Neuronal stem cell (in vitro differentiated cells): ENCODE results near the gene PPP2R5E.

Experiments
- DNase-seq: peaks from one replicate; pipeline ENCODE4 v3.0.0-alpha.2; 2013; ENCODE audit warnings: low spot score
- H2AFZ ChIP-seq: one replicate; pipeline ENCODE4 v1.6.1; 2013; ENCODE audit warnings: mild to moderate bottlenecking, low read length, inconsistent platforms
- H2AK5ac ChIP-seq: 2 replicates; pipeline ENCODE4 v1.6.1; 2013; ENCODE audit warnings: low read depth, mild to moderate bottlenecking, inconsistent platforms, low read length, moderate library complexity, mixed read lengths
- H2BK120ac ChIP-seq: 2 replicates; pipeline ENCODE4 v1.6.1; 2013; ENCODE audit warnings: low read depth, mild to moderate bottlenecking, inconsistent platforms, low read length, moderate library complexity, mixed read lengths
- H2BK12ac ChIP-seq: one replicate; pipeline ENCODE4 v1.6.1; 2013; ENCODE audit warnings: low read length, inconsistent platforms
- H2BK15ac ChIP-seq: 2 replicates; pipeline ENCODE4 v1.6.1; 2013; ENCODE audit warnings: mild to moderate bottlenecking, low read length, inconsistent platforms, mixed read lengths
- H2BK5ac ChIP-seq: one replicate; pipeline ENCODE4 v1.6.1; 2013; ENCODE audit warnings: inconsistent platforms, mild to moderate bottlenecking, low read length, moderate library complexity
- H3K14ac ChIP-seq: one replicate; pipeline ENCODE4 v1.6.1; 2013; ENCODE audit warnings: low read length, inconsistent platforms
- H3K18ac ChIP-seq: 2 replicates; pipeline ENCODE4 v1.6.1; 2013; ENCODE audit warnings: low read length, inconsistent platforms
- H3K23ac ChIP-seq: 2 replicates; pipeline ENCODE4 v1.6.1; 2013; ENCODE audit warnings: low read depth, mild to moderate bottlenecking, mixed read lengths, low read length, inconsistent platforms; ENCODE audit not compliant: poor library complexity
- H3K27ac ChIP-seq: replicated peaks from 3 replicates; pipeline ENCODE4 v1.5.1; 2013; ENCODE audit warnings: low read length, inconsistent platforms
- H3K27me3 ChIP-seq, 3 experiments: 2 replicates each; pipeline ENCODE4 v1.6.1; 2013; ENCODE audit warnings: low read length in 3 of 3, mild to moderate bottlenecking in 2 of 3, inconsistent platforms in 1 of 3, low read depth in 1 of 3, mixed read lengths in 1 of 3, moderate library complexity in 1 of 3; ENCODE audit not compliant: control insufficient read depth in 3 of 3, insufficient read depth in 3 of 3
- H3K36me3 ChIP-seq, 2 donors: replicated peaks in 1 of 2; 2 replicates each; pipeline ENCODE4 v1.6.1; 2013; ENCODE audit warnings: low read length in 2 of 2; ENCODE audit not compliant: control insufficient read depth in 2 of 2, insufficient read depth in 2 of 2
- H3K4ac ChIP-seq: 2 replicates; pipeline ENCODE4 v1.6.1; 2013; ENCODE audit warnings: inconsistent platforms, mild to moderate bottlenecking, low read length, moderate library complexity
- H3K4me1 ChIP-seq, 2 donors: 1 replicate in 1 of 2; 2 replicates in 1 of 2; pipeline ENCODE4 v1.6.1; 2013; ENCODE audit warnings: low read length in 2 of 2, low read depth in 1 of 2; ENCODE audit not compliant: control insufficient read depth in 2 of 2, insufficient read depth in 1 of 2
- H3K4me2 ChIP-seq: one replicate; pipeline ENCODE4 v1.6.1; 2013; ENCODE audit warnings: mild to moderate bottlenecking, low read length, inconsistent platforms; ENCODE audit not compliant: insufficient read depth, poor library complexity, severe bottlenecking
- H3K4me3 ChIP-seq, 2 donors: 2 replicates each; pipeline ENCODE4 v1.5.1; 2013; ENCODE audit warnings: low read length in 2 of 2, mild to moderate bottlenecking in 2 of 2, inconsistent platforms in 1 of 2, moderate library complexity in 1 of 2
- H3K79me1 ChIP-seq: one replicate; pipeline ENCODE4 v1.6.1; 2013; ENCODE audit warnings: low read depth, mild to moderate bottlenecking, inconsistent platforms, low read length, moderate library complexity
- H3K9ac ChIP-seq: one replicate; pipeline ENCODE4 v1.6.1; 2013; ENCODE audit warnings: mild to moderate bottlenecking, low read depth, low read length, inconsistent platforms; ENCODE audit not compliant: poor library complexity
- H3K9me3 ChIP-seq, 2 donors: replicated peaks in 1 of 2; 2 replicates each; pipeline versions ENCODE3 to v1.6.1; 2013; ENCODE audit warnings: low read length in 2 of 2, mild to moderate bottlenecking in 2 of 2, inconsistent platforms in 1 of 2, low read depth in 1 of 2, mixed read lengths in 1 of 2, moderate library complexity in 1 of 2; ENCODE audit not compliant: control insufficient read depth in 2 of 2, insufficient read depth in 1 of 2
- H4K8ac ChIP-seq: one replicate; pipeline ENCODE4 v1.6.1; 2013; ENCODE audit warnings: low read depth, mild to moderate bottlenecking, inconsistent platforms, low read length, moderate library complexity
- H4K91ac ChIP-seq: one replicate; pipeline ENCODE4 v1.6.1; 2013; ENCODE audit warnings: low read length, low read depth, mild to moderate bottlenecking, inconsistent platforms; ENCODE audit not compliant: poor library complexity
- WGBS, 2 donors: extraction: QIAGEN DNeasy Blood & Tissue Kit; methylation state at CpG; one replicate each; pipeline ENCODE4 v1.1.7; 2013; ENCODE audit warnings: missing lambda C conversion rate in 2 of 2, mixed read lengths in 1 of 2; ENCODE audit not compliant: insufficient read length in 2 of 2, insufficient replicate concordance in 1 of 2; ENCODE audit errors: extremely low coverage in 2 of 2; 5-methylcytosine and 5-hydroxymethylcytosine counted together

Gene PPP2R5E

DNA sequence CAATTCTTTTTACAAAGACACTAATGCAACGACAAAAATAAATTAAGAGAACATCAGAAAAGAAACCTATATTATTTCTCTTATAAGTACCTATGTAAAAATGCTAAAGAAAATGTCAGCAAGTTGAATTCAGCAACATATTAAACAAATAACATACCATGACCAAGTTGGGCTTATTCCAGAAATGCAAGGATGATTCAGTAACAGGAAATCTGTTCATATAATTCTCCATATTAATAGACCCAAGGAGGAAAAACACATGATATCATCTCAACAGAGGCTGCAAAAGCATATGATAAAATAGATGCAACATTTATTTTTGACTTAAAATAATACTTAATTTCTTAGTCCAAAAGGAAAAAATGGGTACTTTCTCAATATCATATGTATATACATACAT lies 199.3 kb downstream of the PPP2R5E start:
- WGBS, 2 donors: no CpG with 5 or more reads among the region's 1 CpG
- no peak overlapping the region for H2AK5ac ChIP-seq
- no peak overlapping the region for H3K4me2 ChIP-seq
- no peak overlapping the region for H3K4ac ChIP-seq
- H3K27me3 ChIP-seq: no peaks in the 10 kb centered on the region
- H3K79me1 ChIP-seq: no peaks in the 10 kb centered on the region
- H3K4me1 ChIP-seq: peaks cover 0 to 5% of the 10 kb centered on the region in 2 donors
- H4K8ac ChIP-seq: no peak overlapping the region
- H3K9me3 ChIP-seq: peaks cover 0 to 2% of the 10 kb centered on the region in 2 donors
- H3K36me3 ChIP-seq: no peaks in the 10 kb centered on the region
- H2AFZ ChIP-seq: no peak overlapping the region
- H2BK120ac ChIP-seq: no peak overlapping the region
- H2BK12ac ChIP-seq: no peak overlapping the region
- H3K27ac ChIP-seq: no peak overlapping the region
- no peak overlapping the region for H3K4me3 ChIP-seq
- DNase-seq: no peak
- no peak overlapping the region for H4K91ac ChIP-seq
- no peak overlapping the region for H3K23ac ChIP-seq
- no peak overlapping the region for H3K14ac ChIP-seq
- no peak overlapping the region for H3K18ac ChIP-seq
- H3K9ac ChIP-seq: no peak overlapping the region
- H2BK15ac ChIP-seq: no peak overlapping the region
- no peak overlapping the region for H2BK5ac ChIP-seq

- Histone ChIP-seq H2AFZ (peak overlapping the region; percentile 45), H3K4me1 (peaks cover 0 to 5% of the 10 kb centered on the region in 2 donors), H2BK120ac (no peak overlapping the region), H3K27me3 (no peaks in the 10 kb centered on the region), H3K36me3 (no peaks in the 10 kb centered on the region), H3K9ac (no peak overlapping the region), H2BK5ac (no peak overlapping the region), H3K9me3 (peaks cover 0 to 2% of the 10 kb centered on the region in 2 donors), H3K4ac (no peak overlapping the region), H3K79me1 (no peaks in the 10 kb centered on the region), H2BK12ac (no peak overlapping the region), H2AK5ac (no peak overlapping the region), H2BK15ac (no peak overlapping the region), H3K23ac (no peak overlapping the region), H3K27ac (no peak overlapping the region), H4K91ac (no peak overlapping the region), H3K4me2 (no peak overlapping the region), H4K8ac (no peak overlapping the region), H3K18ac (no peak overlapping the region), H3K4me3 (no peak overlapping the region), H3K14ac (no peak overlapping the region)
- no CpG with 5 or more reads among the region's 7 CpGs for WGBS, 2 donors
- no peak for DNase-seq
Measured at GRCh38 chr14:63342371-63342770, 200.8 kb downstream of the PPP2R5E start.

DNA sequence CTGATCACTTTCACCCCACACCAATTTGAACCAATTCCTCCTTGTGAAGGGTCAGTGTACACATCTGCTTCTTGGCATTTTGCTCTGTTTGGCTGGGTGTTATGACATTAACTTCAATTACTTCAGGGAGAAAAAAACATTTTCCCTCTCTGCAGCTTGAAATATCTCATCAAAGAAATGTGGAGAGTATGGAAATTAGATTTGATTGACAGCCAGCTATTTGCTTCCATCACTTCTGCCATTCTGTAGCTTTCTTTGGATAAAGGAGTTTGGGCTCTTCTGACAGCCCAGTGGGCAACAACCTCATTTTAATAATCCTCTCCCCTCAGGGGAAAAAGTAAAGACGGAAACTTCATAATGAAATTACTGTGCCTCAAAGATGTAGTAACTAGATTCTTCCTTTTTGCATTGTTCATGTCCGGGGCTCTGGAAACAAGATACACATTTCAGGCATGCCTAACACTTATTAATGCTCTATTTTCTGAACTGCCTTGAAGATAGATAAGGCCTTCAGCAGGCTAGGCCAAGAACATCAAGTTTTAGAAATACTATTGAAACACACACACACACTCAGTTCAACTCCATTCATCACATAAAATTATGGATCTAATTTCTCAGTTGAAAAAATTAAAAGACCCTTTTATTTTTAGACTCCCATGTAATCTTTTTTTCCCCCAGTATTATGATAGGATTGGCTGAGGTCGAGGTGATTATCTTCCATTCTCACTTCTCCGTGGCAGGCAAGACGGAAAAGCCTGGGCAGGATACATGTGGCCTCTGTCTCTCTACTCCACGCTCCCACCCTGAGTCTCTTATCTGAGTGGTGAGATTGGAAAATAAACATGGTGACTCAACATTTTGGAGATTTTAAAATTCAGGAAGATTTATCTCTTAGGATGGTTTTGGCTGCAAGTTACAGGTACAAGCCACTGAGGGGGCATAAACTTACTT lies 214.1 kb downstream of the PPP2R5E start:
- Histone ChIP-seq H3K23ac (no peak overlapping the region), H2BK120ac (no peak overlapping the region), H2AFZ (no peak overlapping the region), H3K4me1 (no peaks in the 10 kb centered on the region), H4K8ac (no peak overlapping the region), H3K27me3 (no peaks in the 10 kb centered on the region), H3K4me2 (no peak overlapping the region), H3K36me3 (no peaks in the 10 kb centered on the region), H2BK12ac (no peak overlapping the region), H3K27ac (no peak overlapping the region), H3K9me3 (peaks cover 0 to 1% of the 10 kb centered on the region in 2 donors), H3K9ac (no peak overlapping the region), H3K4ac (no peak overlapping the region), H2AK5ac (no peak overlapping the region), H2BK15ac (no peak overlapping the region), H3K79me1 (no peaks in the 10 kb centered on the region), H3K4me3 (no peak overlapping the region), H2BK5ac (no peak overlapping the region), H3K18ac (no peak overlapping the region), H4K91ac (no peak overlapping the region), H3K14ac (no peak overlapping the region)
- no peak for DNase-seq
- WGBS, 2 donors: no CpG with 5 or more reads among the region's 6 CpGs

DNA sequence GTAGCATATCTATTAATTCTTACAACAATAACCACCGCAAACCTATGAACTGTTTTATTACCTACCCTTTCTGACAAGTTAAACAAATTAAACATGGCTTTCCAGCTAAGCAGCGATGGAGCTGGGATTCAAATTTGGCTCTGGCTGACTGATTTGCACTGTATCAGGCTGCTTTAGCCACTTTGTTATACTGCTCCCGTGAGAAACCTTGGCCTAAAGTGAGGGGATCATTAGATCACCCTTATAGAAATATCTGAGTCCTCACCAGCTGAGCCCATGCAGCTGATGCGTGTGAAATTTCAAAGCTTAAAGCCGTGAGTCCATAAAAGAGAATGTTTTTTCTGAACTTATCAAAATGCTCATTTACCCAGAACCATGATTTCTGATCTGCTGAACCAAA lies 216.3 kb downstream of the PPP2R5E start:
- H4K8ac ChIP-seq: no peak overlapping the region
- no peak overlapping the region for H2BK12ac ChIP-seq
- no peaks in the 10 kb centered on the region for H3K36me3 ChIP-seq
- no peak overlapping the region for H3K14ac ChIP-seq
- no peak overlapping the region for H3K4ac ChIP-seq
- H2AFZ ChIP-seq: no peak overlapping the region
- H3K18ac ChIP-seq: no peak overlapping the region
- H2BK120ac ChIP-seq: no peak overlapping the region
- peaks cover 0 to under 1% of the 10 kb centered on the region in 2 donors for H3K9me3 ChIP-seq
- H2BK15ac ChIP-seq: no peak overlapping the region
- peaks cover 0 to 8% of the 10 kb centered on the region in 2 donors for H3K4me1 ChIP-seq
- no peak overlapping the region for H3K4me3 ChIP-seq
- no peaks in the 10 kb centered on the region for H3K79me1 ChIP-seq
- no peak overlapping the region for H3K27ac ChIP-seq
- H2AK5ac ChIP-seq: no peak overlapping the region
- DNase-seq: no peak
- no peak overlapping the region for H3K23ac ChIP-seq
- H3K27me3 ChIP-seq: no peaks in the 10 kb centered on the region
- no peak overlapping the region for H4K91ac ChIP-seq
- H2BK5ac ChIP-seq: no peak overlapping the region
- H3K9ac ChIP-seq: no peak overlapping the region
- no peak overlapping the region for H3K4me2 ChIP-seq
- no CpG with 5 or more reads among the region's 5 CpGs for WGBS, 2 donors
